Measurements from ENCODE around the gene THRAP3.

DNA sequence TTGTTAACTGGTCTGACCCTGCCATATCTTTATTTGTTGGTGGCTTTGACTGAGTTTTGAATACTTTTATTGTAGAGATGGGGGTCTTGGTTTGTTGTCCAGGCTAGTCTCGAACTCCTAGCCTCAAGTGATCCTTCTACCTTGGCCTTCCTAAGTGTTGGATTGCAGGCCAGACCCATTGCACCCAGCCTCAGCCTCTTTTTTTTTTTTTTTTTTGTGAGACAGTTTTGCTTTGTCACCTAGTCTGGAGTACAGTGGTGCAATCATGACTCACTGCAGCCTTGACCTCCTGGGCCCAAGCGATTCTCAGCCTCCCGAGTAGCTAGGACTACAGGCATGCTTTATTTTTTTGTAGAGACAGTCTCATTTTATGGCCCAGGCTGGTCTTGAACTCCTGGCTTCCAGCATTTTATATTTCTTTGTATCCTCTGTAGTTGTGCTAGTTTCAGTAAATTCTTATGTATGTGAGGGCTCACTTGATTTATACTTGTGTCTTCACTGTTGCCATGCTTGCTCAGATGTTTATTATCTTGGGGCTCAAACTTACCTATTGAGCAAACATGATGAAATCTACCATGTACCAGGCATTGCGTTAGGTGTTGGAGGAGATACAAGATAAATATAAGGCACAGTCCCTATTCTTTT lies 24.1 kb downstream of the THRAP3 start:
- no peak for TF ChIP-seq EZH2 (IDR thresholded peaks at IDR 0.05)
- no peak for TF ChIP-seq POLR2AphosphoS5 (IDR thresholded peaks at IDR 0.05; ENCODE audit: borderline replicate concordance, low read depth, low read length)
- no peak for TF ChIP-seq FOXP2 (optimal IDR thresholded peaks at IDR 0.05; ENCODE audit: control extremely low read depth, extremely low read length, insufficient read depth)
